Vagina (tissue), 2 donors: ENCODE results near the gene SSTR4. TPM values are rescaled to one million over a fixed set of nuclear protein-coding genes. Genes with fewer than 3 reads are reported as not detected.

Experiments used
- DNase-seq, 2 donors: peaks; one replicate each; pipeline ENCODE4 v3.0.0-alpha.2; 2017; ENCODE audit errors: extremely low spot score in 2 of 2
- H3K27ac ChIP-seq: fragments of 200-600 bp; sonication (generic); one replicate; pipeline ENCODE4 v1.5.1; 2019
- H3K27me3 ChIP-seq: fragments of 200-600 bp; sonication (generic); one replicate; pipeline ENCODE4 v1.5.1; 2019
- H3K36me3 ChIP-seq, 2 donors: fragments of 200-600 bp; sonication (generic); one replicate each; pipeline ENCODE4 v1.5.1; 2017 to 2019
- H3K4me1 ChIP-seq: fragments of 200-600 bp; sonication (generic); one replicate; pipeline ENCODE4 v1.5.1; 2019
- H3K4me3 ChIP-seq, 2 donors: fragments of 200-600 bp; sonication (generic); 1 replicate in 1 of 2; 2 replicates in 1 of 2; pipeline ENCODE4 v1.5.1; 2016 to 2019
- H3K9me3 ChIP-seq: fragments of 200-600 bp; sonication (generic); one replicate; pipeline ENCODE4 v1.5.1; 2019
- POLR2A ChIP-seq, 2 donors: fragments of 450-650 bp; IDR thresholded peaks; one replicate each; pipeline ENCODE4 v1.6.1; 2017; ENCODE audit warnings: antibody characterized with exemption in 2 of 2, mild to moderate bottlenecking in 2 of 2, moderate library complexity in 2 of 2
- POLR2AphosphoS5 ChIP-seq, 2 donors: sonication (generic); formaldehyde crosslinking; IDR thresholded peaks; one replicate each; pipeline ENCODE4 v1.9.0; 2017; ENCODE audit warnings: antibody characterized with exemption in 2 of 2, mild to moderate bottlenecking in 2 of 2, low read depth in 1 of 2; ENCODE audit not compliant: insufficient read depth in 1 of 2
- intact Hi-C: fragments of 100-400 bp; cut with DNase I; formaldehyde crosslinking; loops from one replicate; pipeline ENCODE4 v1.15.1; 2023
- total RNA-seq: library from RNA; depleted of rRNA; stranded (reverse); fragments of >200 nt; gene quantifications from one replicate; pipeline ENCODE4 v1.2.3, GENCODE V29; 2016
- TF ChIP-seq, protein P1 (sequence below), 3 experiments: fragments of 450-650 bp in 2 of 3; fragments of 200-600 bp in 1 of 3; sonication (generic) in 1 of 3; IDR thresholded peaks; one replicate each; pipeline ENCODE4 v1.5.1; 2017 to 2019; ENCODE audit warnings: antibody characterized with exemption in 3 of 3, mild to moderate bottlenecking in 2 of 3, moderate library complexity in 2 of 3

Gene SSTR4
- total RNA-seq, 1 donor from 2014 or later = not detected

DNA sequence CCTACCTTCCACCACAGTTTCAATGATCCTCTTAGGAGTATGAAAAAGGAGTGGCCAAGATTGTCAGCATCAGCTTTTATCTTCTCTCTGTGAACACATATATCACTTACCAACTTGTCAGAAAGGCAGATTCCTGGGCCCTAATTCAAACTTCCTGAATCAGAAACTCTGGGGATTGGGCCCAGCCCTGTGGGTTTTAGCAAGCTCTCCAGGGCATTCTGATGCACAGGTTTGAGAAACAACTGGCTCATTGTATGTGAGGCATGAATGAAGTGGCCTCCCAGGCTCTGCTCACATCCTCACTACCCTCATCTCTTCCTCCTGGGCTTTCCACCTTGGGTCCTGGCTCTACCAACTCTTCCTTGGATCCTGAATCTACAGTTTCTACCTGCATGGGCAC lies 27.5 kb downstream of the SSTR4 start:
- H3K27me3 ChIP-seq = no peaks in the 10 kb centered on the region
- H3K36me3 ChIP-seq = no peaks in the 10 kb centered on the region
- H3K4me1 ChIP-seq = peaks cover 23% of the 10 kb centered on the region
- no peaks in the 10 kb centered on the region for H3K9me3 ChIP-seq
- TF ChIP-seq POLR2A (IDR thresholded peaks at IDR 0.05) (no peak), POLR2AphosphoS5 (IDR thresholded peaks at IDR 0.05; ENCODE audit: insufficient read depth in 1 of 2, low read depth in 1 of 2) (no peak)
- TF ChIP-seq, protein P1, sequence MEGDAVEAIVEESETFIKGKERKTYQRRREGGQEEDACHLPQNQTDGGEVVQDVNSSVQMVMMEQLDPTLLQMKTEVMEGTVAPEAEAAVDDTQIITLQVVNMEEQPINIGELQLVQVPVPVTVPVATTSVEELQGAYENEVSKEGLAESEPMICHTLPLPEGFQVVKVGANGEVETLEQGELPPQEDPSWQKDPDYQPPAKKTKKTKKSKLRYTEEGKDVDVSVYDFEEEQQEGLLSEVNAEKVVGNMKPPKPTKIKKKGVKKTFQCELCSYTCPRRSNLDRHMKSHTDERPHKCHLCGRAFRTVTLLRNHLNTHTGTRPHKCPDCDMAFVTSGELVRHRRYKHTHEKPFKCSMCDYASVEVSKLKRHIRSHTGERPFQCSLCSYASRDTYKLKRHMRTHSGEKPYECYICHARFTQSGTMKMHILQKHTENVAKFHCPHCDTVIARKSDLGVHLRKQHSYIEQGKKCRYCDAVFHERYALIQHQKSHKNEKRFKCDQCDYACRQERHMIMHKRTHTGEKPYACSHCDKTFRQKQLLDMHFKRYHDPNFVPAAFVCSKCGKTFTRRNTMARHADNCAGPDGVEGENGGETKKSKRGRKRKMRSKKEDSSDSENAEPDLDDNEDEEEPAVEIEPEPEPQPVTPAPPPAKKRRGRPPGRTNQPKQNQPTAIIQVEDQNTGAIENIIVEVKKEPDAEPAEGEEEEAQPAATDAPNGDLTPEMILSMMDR (IDR thresholded peaks at IDR 0.05) = no peak
- no peak overlapping the region for H3K4me3 ChIP-seq
- intact Hi-C loops = no loop called here
- no peak for DNase-seq
- H3K27ac ChIP-seq = no peak overlapping the region

DNA sequence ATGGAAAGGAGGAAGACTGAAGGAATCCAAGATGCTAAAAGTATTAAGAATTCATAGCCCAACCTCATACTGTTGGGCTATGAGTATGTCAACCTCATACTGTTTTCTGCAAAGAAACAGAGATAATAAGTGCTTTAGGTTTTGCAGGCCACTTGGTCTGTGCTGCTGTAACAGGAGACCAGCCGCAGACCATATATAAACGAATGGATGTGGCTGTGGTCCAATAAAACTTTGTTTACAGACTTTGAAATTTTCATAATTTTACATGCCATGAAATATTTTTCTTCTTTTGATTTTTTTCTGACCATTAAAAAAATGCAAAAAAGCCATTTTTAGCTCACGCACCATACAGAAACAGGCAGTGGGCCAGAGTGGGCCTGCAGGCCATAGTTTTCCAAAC lies 28.1 kb downstream of the SSTR4 start:
- H3K9me3 ChIP-seq = no peaks in the 10 kb centered on the region
- H3K4me3 ChIP-seq = no peak overlapping the region
- TF ChIP-seq, protein P1 (IDR thresholded peaks at IDR 0.05) = no peak
- TF ChIP-seq POLR2AphosphoS5 (IDR thresholded peaks at IDR 0.05; ENCODE audit: insufficient read depth in 1 of 2, low read depth in 1 of 2) = no peak
- no peak for TF ChIP-seq POLR2A (IDR thresholded peaks at IDR 0.05)
- H3K27me3 ChIP-seq = no peaks in the 10 kb centered on the region
- DNase-seq = no peak
- intact Hi-C loops = no loop called here
- H3K4me1 ChIP-seq = peaks cover 23% of the 10 kb centered on the region
- no peak overlapping the region for H3K27ac ChIP-seq
- H3K36me3 ChIP-seq = no peaks in the 10 kb centered on the region

DNA sequence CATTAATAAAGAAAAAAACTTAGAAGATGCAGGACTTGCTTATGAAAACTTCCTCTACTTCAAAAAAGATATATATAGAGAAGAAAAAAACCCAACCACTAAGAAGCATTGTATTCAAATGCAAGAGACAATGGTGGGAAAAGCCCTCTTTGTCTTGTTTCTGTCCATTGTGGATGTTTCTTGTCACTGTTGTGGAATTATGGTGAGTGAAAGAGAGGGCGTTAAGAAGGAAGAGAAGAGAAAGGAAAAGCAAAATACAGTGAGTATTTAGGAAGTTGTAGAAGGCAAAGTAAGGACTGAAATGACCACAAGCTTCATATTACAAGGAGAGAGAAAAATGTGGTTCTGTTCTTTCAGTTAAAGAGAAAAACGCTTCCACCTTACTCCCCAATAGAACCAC lies 28.5 kb downstream of the SSTR4 start:
- intact Hi-C loops = no loop called here
- TF ChIP-seq POLR2AphosphoS5 (IDR thresholded peaks at IDR 0.05; ENCODE audit: insufficient read depth in 1 of 2, low read depth in 1 of 2) = no peak
- TF ChIP-seq, protein P1 (IDR thresholded peaks at IDR 0.05) = no peak
- H3K4me1 ChIP-seq = peaks cover 23% of the 10 kb centered on the region

GRCh38 chr20:23065266-23066201 lies 30.4 kb downstream of the SSTR4 start:
- H3K9me3 ChIP-seq = no peaks in the 10 kb centered on the region
- peaks cover 23% of the 10 kb centered on the region for H3K4me1 ChIP-seq
- DNase-seq = no peak
- intact Hi-C loops = no loop called here
- no peaks in the 10 kb centered on the region for H3K36me3 ChIP-seq
- H3K27ac ChIP-seq = no peak overlapping the region
- no peak for TF ChIP-seq POLR2AphosphoS5 (IDR thresholded peaks at IDR 0.05; ENCODE audit: insufficient read depth in 1 of 2, low read depth in 1 of 2)
- TF ChIP-seq, protein P1 (IDR thresholded peaks at IDR 0.05) = no peak
- no peak for TF ChIP-seq POLR2A (IDR thresholded peaks at IDR 0.05)
- H3K27me3 ChIP-seq = no peaks in the 10 kb centered on the region
- no peak overlapping the region for H3K4me3 ChIP-seq

More for the DNA sequence above, 28.5 kb downstream of the SSTR4 start:
- no peak for DNase-seq
- Histone ChIP-seq H3K27ac (no peak overlapping the region), H3K9me3 (no peaks in the 10 kb centered on the region), H3K36me3 (no peaks in the 10 kb centered on the region), H3K27me3 (no peaks in the 10 kb centered on the region), H3K4me3 (no peak overlapping the region)

DNA sequence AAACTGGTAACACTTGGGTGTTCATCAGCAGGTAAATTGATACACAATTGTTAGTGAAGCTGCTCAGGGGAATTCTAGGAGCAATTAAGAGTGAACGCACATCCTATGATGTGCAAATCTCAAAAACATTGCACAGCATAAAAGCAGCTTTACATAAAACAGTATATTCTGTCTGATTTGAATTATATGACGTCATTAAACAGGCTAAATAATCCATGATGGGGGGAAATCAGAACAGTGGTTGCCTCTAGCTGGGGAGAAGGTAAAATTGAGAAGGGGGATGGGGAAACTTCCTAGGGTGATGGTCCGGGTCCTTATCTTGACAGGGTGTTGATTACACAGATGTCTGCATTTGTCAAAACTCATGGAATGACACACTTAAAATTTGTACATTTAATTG lies 31.7 kb downstream of the SSTR4 start:
- Histone ChIP-seq H3K27me3 (no peaks in the 10 kb centered on the region), H3K9me3 (no peaks in the 10 kb centered on the region), H3K4me3 (no peak overlapping the region), H3K27ac (no peak overlapping the region), H3K4me1 (peaks cover 12% of the 10 kb centered on the region), H3K36me3 (no peaks in the 10 kb centered on the region)
- TF ChIP-seq POLR2A (IDR thresholded peaks at IDR 0.05) (no peak), POLR2AphosphoS5 (IDR thresholded peaks at IDR 0.05; ENCODE audit: insufficient read depth in 1 of 2, low read depth in 1 of 2) (no peak)
- TF ChIP-seq, protein P1 (IDR thresholded peaks at IDR 0.05) = no peak
- DNase-seq = no peak
- intact Hi-C loops = no loop called here
